ENCODE data around the gene MAP3K10.

Gene MAP3K10

GRCh38 chr19:40261631-40262030, 70.4 kb downstream of the MAP3K10 start:
- Histone ChIP-seq H3K27ac (ENCODE audit: low read length) (no peak overlapping the region), H3K36me3 (ENCODE audit: insufficient read depth, low read depth, low read length) (peaks cover 34% of the 10 kb centered on the region), H3K9ac (ENCODE audit: low read depth, low read length) (no peak overlapping the region), H3K4me3 (ENCODE audit: low read length) (no peak overlapping the region), H3K27me3 (ENCODE audit: insufficient read depth, low read length) (no peaks in the 10 kb centered on the region), H3K9me3 (ENCODE audit: insufficient read depth, low read depth, low read length) (no peaks in the 10 kb centered on the region), H3K4me1 (ENCODE audit: insufficient read depth, low read length) (no peaks in the 10 kb centered on the region)

DNA sequence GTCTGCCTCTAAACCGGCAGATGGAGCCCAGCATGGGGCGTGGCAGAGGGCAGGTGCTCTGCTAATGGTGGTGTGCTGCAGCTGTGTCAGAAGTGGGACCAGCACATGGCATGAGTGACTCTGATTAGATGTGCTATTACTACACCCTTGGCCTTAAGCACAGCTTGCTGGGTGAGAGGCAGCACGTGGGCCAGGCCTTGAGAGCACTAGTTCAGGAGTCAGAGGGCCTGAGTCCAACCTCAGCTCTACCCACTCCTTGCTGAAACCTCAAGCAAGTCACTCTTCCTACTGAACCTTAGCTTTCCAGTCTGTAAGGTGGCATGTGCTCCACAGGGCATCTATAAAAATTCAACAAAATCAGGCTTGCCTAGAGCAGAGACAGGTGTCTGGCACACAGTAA, 71.2 kb downstream of the MAP3K10 start:
- Histone ChIP-seq H3K27me3 (ENCODE audit: insufficient read depth, low read length) (no peaks in the 10 kb centered on the region), H3K9me3 (ENCODE audit: insufficient read depth, low read depth, low read length) (no peaks in the 10 kb centered on the region), H3K27ac (ENCODE audit: low read length) (no peak overlapping the region), H3K9ac (ENCODE audit: low read depth, low read length) (no peak overlapping the region), H3K4me1 (ENCODE audit: insufficient read depth, low read length) (no peaks in the 10 kb centered on the region), H3K36me3 (ENCODE audit: insufficient read depth, low read depth, low read length) (peaks cover 30% of the 10 kb centered on the region; the same call in 1 of the 2 replicates), H3K4me3 (ENCODE audit: low read length) (no peak overlapping the region)

DNA sequence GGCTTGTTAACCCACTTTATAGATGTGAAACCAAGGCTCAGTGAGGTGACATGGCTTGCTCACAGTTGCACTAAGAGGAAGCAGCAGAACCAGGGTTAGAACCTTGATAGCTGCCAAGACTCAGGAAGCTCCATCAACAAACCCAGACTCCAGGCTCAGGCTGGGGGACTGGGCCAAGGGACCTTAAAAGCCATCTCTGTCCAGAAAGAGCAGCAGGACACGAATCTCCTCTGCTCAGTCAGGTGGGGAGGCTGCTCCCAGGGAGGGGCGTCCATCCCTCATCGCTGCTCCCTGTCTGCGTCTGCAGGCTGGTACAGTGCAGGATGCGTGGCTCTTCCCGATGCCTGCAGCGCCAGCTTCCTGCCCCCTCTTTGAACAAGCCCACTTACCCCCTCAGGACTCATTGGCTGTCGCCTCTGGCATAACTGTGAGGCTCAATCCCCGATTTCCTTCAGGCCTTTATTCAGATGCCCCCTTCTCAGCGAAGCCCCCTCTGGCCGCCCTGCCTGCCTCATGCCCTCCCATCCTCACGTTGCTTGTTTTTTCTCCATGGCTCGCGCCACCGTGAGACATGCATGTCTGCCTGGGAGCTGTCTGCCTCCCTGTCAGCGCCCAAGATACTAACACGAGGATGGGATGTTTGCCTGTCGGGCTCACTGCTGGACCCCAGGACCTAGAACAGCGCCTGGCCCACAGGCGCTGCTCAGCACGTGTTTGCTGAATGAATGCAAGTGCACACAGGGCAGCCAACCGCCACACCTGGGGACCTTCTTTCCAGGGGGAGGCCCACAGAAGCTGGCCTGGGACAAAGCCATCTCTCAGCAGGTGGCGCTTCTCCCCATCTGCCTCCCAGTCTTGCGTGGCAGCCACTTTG, 72.5 kb downstream of the MAP3K10 start:
- Histone ChIP-seq H3K4me1 (ENCODE audit: insufficient read depth, low read length) (no peaks in the 10 kb centered on the region), H3K27ac (ENCODE audit: low read length) (no peak overlapping the region), H3K36me3 (ENCODE audit: insufficient read depth, low read depth, low read length) (peaks cover 30% of the 10 kb centered on the region; the same call in 1 of the 2 replicates), H3K9ac (ENCODE audit: low read depth, low read length) (no peak overlapping the region), H3K27me3 (ENCODE audit: insufficient read depth, low read length) (no peaks in the 10 kb centered on the region), H3K4me3 (ENCODE audit: low read length) (no peak overlapping the region), H3K9me3 (ENCODE audit: insufficient read depth, low read depth, low read length) (no peaks in the 10 kb centered on the region)

- Histone ChIP-seq H3K4me1 (ENCODE audit: insufficient read depth, low read length) (no peaks in the 10 kb centered on the region), H3K9ac (ENCODE audit: low read depth, low read length) (no peak overlapping the region; the same call in 1 of the 2 replicates), H3K27ac (ENCODE audit: low read length) (no peak overlapping the region), H3K27me3 (ENCODE audit: insufficient read depth, low read length) (no peaks in the 10 kb centered on the region), H3K9me3 (ENCODE audit: insufficient read depth, low read depth, low read length) (no peaks in the 10 kb centered on the region), H3K36me3 (ENCODE audit: insufficient read depth, low read depth, low read length) (peaks cover 30% of the 10 kb centered on the region; the same call in 1 of the 2 replicates), H3K4me3 (ENCODE audit: low read length) (no peak overlapping the region)
Observed at GRCh38 chr19:40264314-40265054, 73.3 kb downstream of the MAP3K10 start.
